Gastrocnemius medialis (tissue), 4 donors: ENCODE data around the gene DCHS1. TPM values are rescaled to one million over a fixed set of nuclear protein-coding genes. Genes with fewer than 3 reads are reported as not detected.

Source experiments
- ATAC-seq, 2 donors: fragments of 150-250 bp; one replicate each; pipeline ENCODE4 v1.9.1; 2016
- DNase-seq, 2 donors: peaks; one replicate each; pipeline ENCODE4 v3.0.0-alpha.2; 2019
- H3K27ac ChIP-seq, 4 donors: fragments of 200-600 bp; sonication (generic); 1 replicate in 1 of 4; 2 replicates in 3 of 4; pipeline ENCODE4 v1.5.1; 2016 to 2018; ENCODE audit warnings: mild to moderate bottlenecking in 2 of 4, moderate library complexity in 1 of 4
- H3K27me3 ChIP-seq, 3 donors: fragments of 200-600 bp; sonication (generic) in 2 of 3; 1 replicate in 1 of 3; 2 replicates in 2 of 3; pipeline versions ENCODE4 v1.5.1 to v1.6.0; 2016 to 2019; ENCODE audit warnings: mild to moderate bottlenecking in 1 of 3, moderate library complexity in 1 of 3
- H3K36me3 ChIP-seq, 2 donors: fragments of 200-600 bp; sonication (generic) in 1 of 2; one replicate each; pipeline ENCODE4 v1.5.1; 2017 to 2018
- H3K4me1 ChIP-seq, 2 donors: fragments of 200-600 bp; sonication (generic) in 1 of 2; one replicate each; pipeline ENCODE4 v1.5.1; 2016 to 2017; ENCODE audit warnings: mild to moderate bottlenecking in 2 of 2
- H3K4me3 ChIP-seq, 4 donors: fragments of 200-600 bp; sonication (generic) in 3 of 4; 1 replicate in 1 of 4; 2 replicates in 3 of 4; pipeline ENCODE4 v1.5.1; 2016 to 2019; ENCODE audit warnings: mild to moderate bottlenecking in 2 of 4
- H3K9me3 ChIP-seq, 3 donors: fragments of 200-600 bp; sonication (generic) in 2 of 3; 1 replicate in 1 of 3; 2 replicates in 2 of 3; pipeline ENCODE4 v1.5.1; 2016 to 2019
- CTCF ChIP-seq, 5 experiments: fragments of 450-650 bp in 3 of 5; fragments of 200-600 bp in 2 of 5; sonication (generic) in 2 of 5; IDR thresholded peaks in 4 of 5; conservative IDR thresholded peaks in 1 of 5; 1 replicate in 4 of 5; 2 replicates in 1 of 5; pipeline ENCODE4 v1.5.1; 2016 to 2019; ENCODE audit warnings: antibody characterized with exemption in 5 of 5, mild to moderate bottlenecking in 3 of 5, moderate library complexity in 3 of 5
- POLR2A ChIP-seq, 2 donors: fragments of 450-650 bp; IDR thresholded peaks; one replicate each; pipeline ENCODE4 v1.6.1; 2017; ENCODE audit warnings: antibody characterized with exemption in 2 of 2, mild to moderate bottlenecking in 2 of 2, moderate library complexity in 2 of 2
- in situ Hi-C, 4 donors: fragments of 200-750 bp; cut with MboI; loops; one replicate each; pipeline versions ENCODE4 v1.15.0 to v1.8.0; 2017; ENCODE audit warnings: low sequenced_read_pairs in 4 of 4
- intact Hi-C: fragments of 100-400 bp; cut with DNase I; formaldehyde crosslinking; loops from one replicate; pipeline ENCODE4 v1.15.1; 2023; ENCODE audit warnings: low total_unique reads
- total RNA-seq, 4 donors: library from RNA; depleted of rRNA; stranded (reverse); fragments of >200 nt; gene quantifications; one replicate each; pipeline versions ENCODE4 v1.1.0 to v1.2.3, GENCODE V29; 2016

Gene DCHS1
- total RNA-seq, 4 donors from 2014 or later: 1.5 to 3.8 (median 2.8) TPM

GRCh38 chr11:6653656-6654055 lies 2.0 kb downstream of the DCHS1 start:
- in situ Hi-C loops: no loop called here
- peaks cover 0 to 4% of the 10 kb centered on the region in 2 donors for H3K4me1 ChIP-seq
- no peak for ATAC-seq

GRCh38 chr11:6653097-6653496 lies 2.5 kb downstream of the DCHS1 start:
- H3K9me3 ChIP-seq: no peaks in the 10 kb centered on the region
- TF ChIP-seq CTCF (IDR thresholded peaks at IDR 0.05 in 4 of 5, conservative IDR thresholded peaks at IDR 0.05 in 1 of 5) (no peak), POLR2A (IDR thresholded peaks at IDR 0.05) (no peak)
- no peak overlapping the region for H3K27ac ChIP-seq
- intact Hi-C loops: no loop called here
- DNase-seq: no peak
- peaks cover 0 to 9% of the 10 kb centered on the region in 2 donors for H3K4me1 ChIP-seq
- no peak for ATAC-seq
- H3K4me3 ChIP-seq: no peak overlapping the region
- H3K36me3 ChIP-seq: no peaks in the 10 kb centered on the region
- in situ Hi-C loops: no loop called here
- peaks cover 18 to 25% (median 23%) of the 10 kb centered on the region in 3 donors for H3K27me3 ChIP-seq

More at GRCh38 chr11:6653656-6654055, 2.0 kb downstream of the DCHS1 start:
- no peak overlapping the region for H3K4me3 ChIP-seq
- H3K9me3 ChIP-seq: no peaks in the 10 kb centered on the region
- intact Hi-C loops: no loop called here
- no peak overlapping the region for H3K27ac ChIP-seq
- H3K27me3 ChIP-seq: peaks cover 18 to 28% (median 23%) of the 10 kb centered on the region in 3 donors
- TF ChIP-seq CTCF (IDR thresholded peaks at IDR 0.05 in 4 of 5, conservative IDR thresholded peaks at IDR 0.05 in 1 of 5) (no peak), POLR2A (IDR thresholded peaks at IDR 0.05) (no peak)
- DNase-seq: no peak
- no peaks in the 10 kb centered on the region for H3K36me3 ChIP-seq

- in situ Hi-C loops: no loop called here
- Histone ChIP-seq H3K4me3 (no peak overlapping the region), H3K27ac (no peak overlapping the region), H3K27me3 (peaks cover 18 to 21% (median 20%) of the 10 kb centered on the region in 3 donors), H3K9me3 (no peaks in the 10 kb centered on the region), H3K36me3 (no peaks in the 10 kb centered on the region), H3K4me1 (peaks cover 3 to 18% of the 10 kb centered on the region in 2 donors)
- no peak for TF ChIP-seq POLR2A (IDR thresholded peaks at IDR 0.05)
- no peak for TF ChIP-seq CTCF (IDR thresholded peaks at IDR 0.05 in 4 of 5, conservative IDR thresholded peaks at IDR 0.05 in 1 of 5)
- intact Hi-C loops: no loop called here
- DNase-seq (no peak), ATAC-seq (no peak)
Measured at GRCh38 chr11:6652182-6652581, 3.4 kb downstream of the DCHS1 start.

GRCh38 chr11:6650980-6651379 lies 4.6 kb downstream of the DCHS1 start:
- H3K4me3 ChIP-seq: no peak overlapping the region
- in situ Hi-C loops: no loop called here
- peaks cover 11 to 25% of the 10 kb centered on the region in 2 donors for H3K4me1 ChIP-seq
- intact Hi-C loops: no loop called here
- no peak overlapping the region for H3K27ac ChIP-seq
- no peak for ATAC-seq
- no peak for DNase-seq
- TF ChIP-seq CTCF (IDR thresholded peaks at IDR 0.05 in 4 of 5, conservative IDR thresholded peaks at IDR 0.05 in 1 of 5): no peak
- no peak for TF ChIP-seq POLR2A (IDR thresholded peaks at IDR 0.05)
- H3K27me3 ChIP-seq: peaks cover 6 to 9% (median 8%) of the 10 kb centered on the region in 3 donors
- no peaks in the 10 kb centered on the region for H3K9me3 ChIP-seq
- no peaks in the 10 kb centered on the region for H3K36me3 ChIP-seq

- intact Hi-C loops: no loop called here
- peaks cover 15 to 30% of the 10 kb centered on the region in 2 donors for H3K4me1 ChIP-seq
- no peak overlapping the region for H3K4me3 ChIP-seq
- TF ChIP-seq CTCF (IDR thresholded peaks at IDR 0.05 in 4 of 5, conservative IDR thresholded peaks at IDR 0.05 in 1 of 5) (no peak), POLR2A (IDR thresholded peaks at IDR 0.05) (no peak)
- in situ Hi-C loops: no loop called here
- H3K9me3 ChIP-seq: no peaks in the 10 kb centered on the region
- peaks cover 3 to 8% (median 5%) of the 10 kb centered on the region in 3 donors for H3K27me3 ChIP-seq
- DNase-seq (no peak), ATAC-seq (no peak)
- H3K36me3 ChIP-seq: no peaks in the 10 kb centered on the region
- no peak overlapping the region for H3K27ac ChIP-seq
Measured at GRCh38 chr11:6650104-6650503, 5.5 kb downstream of the DCHS1 start.
